ENCODE results near the gene KRIT1. TPM values are rescaled to one million over a fixed set of nuclear protein-coding genes. Genes with fewer than 3 reads are reported as not detected.

KRIT1 gene
- total RNA-seq, 4 donors from 2014 or later, result 57.9 to 80.5 (median 62.0) TPM

GRCh38 chr7:92155108-92155739, 90.5 kb downstream of the KRIT1 start:
- ATAC-seq (ENCODE audit: low FRiP score) (no peak), DNase-seq (ENCODE audit: low spot score) (no peak)
- no peak for TF ChIP-seq CTCF (IDR thresholded peaks at IDR 0.05)

GRCh38 chr7:92150450-92151017, 95.2 kb downstream of the KRIT1 start:
- TF ChIP-seq CTCF (IDR thresholded peaks at IDR 0.05), result no peak
- DNase-seq (ENCODE audit: low spot score), result no peak
- ATAC-seq (ENCODE audit: low FRiP score), result no peak

GRCh38 chr7:92149736-92150239, 95.9 kb downstream of the KRIT1 start:
- ATAC-seq (ENCODE audit: low FRiP score), result no peak
- no peak for TF ChIP-seq CTCF (IDR thresholded peaks at IDR 0.05)
- no peak for DNase-seq (ENCODE audit: low spot score)

Small RNAs within 50 kb of the gene (small RNA-seq; reads per million reads assigned to genes)
- gene MIR1285-1 (not detected), gene RF00019 (not detected)

Other genes with a start within 250 kb of the KRIT1 start
- 10 to 100 TPM; 22.2 to 79.6 (median 32.1) TPM for gene CYP51A1, start 111.4 kb downstream of the KRIT1 start, total RNA-seq
- gene LRRD1, start 66.8 kb downstream of the KRIT1 start, total RNA-seq, result under 1 TPM in 2 of 4 donors, not detected in 2; 0.12 to 0.28 TPM
- 10 to 100 TPM; 30.6 to 55.2 (median 36.3) TPM for gene ANKIB1, start 60 bp upstream of the KRIT1 start, total RNA-seq
- gene GATAD1, start 201.6 kb upstream of the KRIT1 start, total RNA-seq, result 10 to 100 TPM; 18.1 to 55.5 (median 28.4) TPM
- gene ERVW-1, start 232.0 kb upstream of the KRIT1 start, total RNA-seq, result not detected

Measured in omental fat pad (tissue), 4 donors.